ENCODE results near the gene GPR12.

DNA sequence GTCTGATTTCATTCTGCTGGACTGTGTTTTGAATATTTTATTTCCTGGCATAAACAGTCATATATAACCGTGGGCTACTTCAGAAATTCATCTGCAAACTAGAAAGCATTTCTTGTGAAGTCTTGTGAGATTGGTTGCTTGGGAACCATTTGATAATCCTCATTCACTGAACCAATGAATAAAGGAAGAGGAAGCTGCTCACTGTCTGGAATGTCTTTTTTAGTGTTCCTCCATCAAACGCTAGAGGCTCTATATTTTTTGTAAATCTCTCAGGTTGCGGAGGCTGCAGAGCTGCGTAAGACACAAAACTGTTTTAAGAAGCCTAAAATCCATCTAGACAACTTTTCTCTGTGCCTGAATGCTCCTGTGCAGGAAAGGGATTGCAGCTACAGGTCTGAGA lies 18.7 kb upstream of the GPR12 start:
- TF ChIP-seq YY1 (IDR thresholded peaks at IDR 0.05; ENCODE audit: insufficient read depth, insufficient read length) (no peak), ZNF274 (IDR thresholded peaks at IDR 0.05; ENCODE audit: low read depth, low read length) (no peak), SUZ12 (IDR thresholded peaks at IDR 0.05; ENCODE audit: extremely low read depth, insufficient read depth, insufficient read length) (no peak)

Measured in NT2/D1 (cell line).